HepG2 (cell line): ENCODE data around the gene TSC22D2.

ENCODE experiments used
- HOXA7 ChIP-seq: sonication (generic); formaldehyde crosslinking; IDR thresholded peaks from 2 replicates; pipeline ENCODE4 v1.8.1; 2022; ENCODE audit warnings: mild to moderate bottlenecking, missing genetic modification reagents, moderate library complexity
- TP53 ChIP-seq: sonication (generic); formaldehyde crosslinking; conservative IDR thresholded peaks from 2 replicates; pipeline ENCODE4 v1.4.0; 2020; ENCODE audit warnings: missing genetic modification reagents
- ZNF274 ChIP-seq: sonication (generic); formaldehyde crosslinking; IDR thresholded peaks from 2 replicates; pipeline ENCODE4 v1.5.1; 2020; ENCODE audit warnings: mild to moderate bottlenecking, missing genetic modification reagents
- TF ChIP-seq, protein P1 (sequence below): sonication (generic); formaldehyde crosslinking; IDR thresholded peaks from 2 replicates; pipeline ENCODE4 v1.5.0; 2020; ENCODE audit warnings: mild to moderate bottlenecking, missing genetic modification reagents, moderate library complexity

DNA sequence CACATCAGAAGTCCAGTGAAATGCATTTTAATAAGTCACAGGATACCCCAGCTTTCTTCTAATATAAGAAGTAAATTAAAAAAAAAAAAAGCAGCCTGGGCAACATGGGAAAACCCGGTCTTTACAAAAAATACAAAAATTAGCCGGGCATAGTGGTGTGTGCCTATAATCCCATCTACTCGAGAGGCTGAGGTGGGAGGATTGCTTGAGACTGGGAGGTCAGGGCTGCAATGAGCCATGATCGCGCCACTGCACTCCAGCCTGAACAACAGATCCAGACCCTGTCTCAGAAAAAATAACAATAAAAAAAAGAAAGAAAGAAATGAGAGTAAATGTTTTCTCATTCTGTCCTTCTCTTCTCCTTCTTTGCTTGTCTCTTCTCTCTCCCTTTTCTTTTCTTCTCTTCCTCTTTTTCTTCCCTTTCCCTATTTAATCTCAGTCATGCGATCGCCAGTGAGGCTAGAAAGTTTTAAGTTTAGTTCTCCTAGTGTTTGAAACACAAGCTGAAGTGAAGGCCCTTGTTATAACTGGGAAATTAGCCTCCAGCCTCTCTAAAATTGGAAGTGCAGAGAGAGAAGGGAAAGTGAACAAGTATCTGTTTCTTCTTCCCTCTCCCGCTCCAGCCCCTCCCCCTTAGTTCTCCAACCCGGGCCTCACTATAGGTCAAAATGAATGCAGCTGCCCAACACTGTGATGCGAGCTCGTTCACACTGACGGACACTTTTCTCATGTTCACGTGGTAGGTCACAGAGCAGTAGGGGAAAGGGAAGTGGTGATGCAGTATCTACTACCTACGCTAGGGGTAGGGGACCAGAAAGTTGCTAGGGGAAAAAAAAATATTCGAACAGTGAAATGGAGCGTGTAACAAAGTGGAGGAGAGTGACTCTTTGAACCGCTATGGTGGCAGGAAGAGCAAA is 23.5 kb upstream of the TSC22D2 start:
- TF ChIP-seq, protein P1, sequence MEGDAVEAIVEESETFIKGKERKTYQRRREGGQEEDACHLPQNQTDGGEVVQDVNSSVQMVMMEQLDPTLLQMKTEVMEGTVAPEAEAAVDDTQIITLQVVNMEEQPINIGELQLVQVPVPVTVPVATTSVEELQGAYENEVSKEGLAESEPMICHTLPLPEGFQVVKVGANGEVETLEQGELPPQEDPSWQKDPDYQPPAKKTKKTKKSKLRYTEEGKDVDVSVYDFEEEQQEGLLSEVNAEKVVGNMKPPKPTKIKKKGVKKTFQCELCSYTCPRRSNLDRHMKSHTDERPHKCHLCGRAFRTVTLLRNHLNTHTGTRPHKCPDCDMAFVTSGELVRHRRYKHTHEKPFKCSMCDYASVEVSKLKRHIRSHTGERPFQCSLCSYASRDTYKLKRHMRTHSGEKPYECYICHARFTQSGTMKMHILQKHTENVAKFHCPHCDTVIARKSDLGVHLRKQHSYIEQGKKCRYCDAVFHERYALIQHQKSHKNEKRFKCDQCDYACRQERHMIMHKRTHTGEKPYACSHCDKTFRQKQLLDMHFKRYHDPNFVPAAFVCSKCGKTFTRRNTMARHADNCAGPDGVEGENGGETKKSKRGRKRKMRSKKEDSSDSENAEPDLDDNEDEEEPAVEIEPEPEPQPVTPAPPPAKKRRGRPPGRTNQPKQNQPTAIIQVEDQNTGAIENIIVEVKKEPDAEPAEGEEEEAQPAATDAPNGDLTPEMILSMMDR (CRISPR knock-in tag), result peak; percentile 46
- TF ChIP-seq HOXA7 (CRISPR knock-in tag) (no peak), TP53 (no peak), ZNF274 (CRISPR knock-in tag) (no peak)
